Measurements from ENCODE around the gene CCDC33.

CCDC33 gene

GRCh38 chr15:74294010-74294409 lies 57.9 kb downstream of the CCDC33 start:
- Histone ChIP-seq H3K4me1 (peaks cover 6% of the 10 kb centered on the region), H3K9me3 (no peaks in the 10 kb centered on the region), H4K20me1 (peaks cover 40% of the 10 kb centered on the region; the same call in 1 of the 2 replicates), H3K27ac (no peak overlapping the region), H3K27me3 (no peaks in the 10 kb centered on the region), H3K9ac (no peak overlapping the region), H3K4me3 (no peak overlapping the region), H3K36me3 (no peaks in the 10 kb centered on the region), H3K4me2 (no peak overlapping the region)
- no peak for TF ChIP-seq Cebpa-rat (IDR thresholded peaks at IDR 0.05)

- no peaks in the 10 kb centered on the region for H3K9me3 ChIP-seq
- H3K4me2 ChIP-seq, result no peak overlapping the region
- H3K9ac ChIP-seq, result no peak overlapping the region
- H3K27ac ChIP-seq, result no peak overlapping the region
- no peak for TF ChIP-seq Cebpa-rat (IDR thresholded peaks at IDR 0.05)
- no peaks in the 10 kb centered on the region for H3K36me3 ChIP-seq
- H4K20me1 ChIP-seq, result peaks cover 25% of the 10 kb centered on the region; the same call in 1 of the 2 replicates
- H3K27me3 ChIP-seq, result no peaks in the 10 kb centered on the region
- peaks cover 6% of the 10 kb centered on the region for H3K4me1 ChIP-seq
- no peak overlapping the region for H3K4me3 ChIP-seq
Measured at GRCh38 chr15:74295800-74296199, 59.7 kb downstream of the CCDC33 start.

GRCh38 chr15:74297887-74298286 lies 61.8 kb downstream of the CCDC33 start:
- no peak for TF ChIP-seq Cebpa-rat (IDR thresholded peaks at IDR 0.05)
- H3K27ac ChIP-seq, result no peak overlapping the region
- no peak overlapping the region for H3K9ac ChIP-seq
- H4K20me1 ChIP-seq, result peaks cover 7% of the 10 kb centered on the region; the same call in 1 of the 2 replicates
- no peak overlapping the region for H3K4me2 ChIP-seq
- no peaks in the 10 kb centered on the region for H3K4me1 ChIP-seq
- no peaks in the 10 kb centered on the region for H3K36me3 ChIP-seq
- no peak overlapping the region for H3K4me3 ChIP-seq
- H3K9me3 ChIP-seq, result no peaks in the 10 kb centered on the region
- H3K27me3 ChIP-seq, result no peaks in the 10 kb centered on the region

GRCh38 chr15:74300057-74300795 lies 64.1 kb downstream of the CCDC33 start:
- Histone ChIP-seq H3K27me3 (no peaks in the 10 kb centered on the region), H3K4me2 (no peak overlapping the region), H4K20me1 (peaks cover 4% of the 10 kb centered on the region; the same call in 1 of the 2 replicates), H3K4me3 (no peak overlapping the region), H3K9me3 (no peaks in the 10 kb centered on the region), H3K36me3 (no peaks in the 10 kb centered on the region), H3K27ac (no peak overlapping the region), H3K9ac (no peak overlapping the region), H3K4me1 (no peaks in the 10 kb centered on the region)
- no peak for TF ChIP-seq Cebpa-rat (IDR thresholded peaks at IDR 0.05)

GRCh38 chr15:74301583-74302361 lies 65.6 kb downstream of the CCDC33 start:
- Histone ChIP-seq H3K4me2 (no peak overlapping the region), H3K4me3 (no peak overlapping the region), H3K4me1 (no peaks in the 10 kb centered on the region), H3K9me3 (no peaks in the 10 kb centered on the region), H4K20me1 (peaks cover 4% of the 10 kb centered on the region; the same call in 1 of the 2 replicates), H3K36me3 (no peaks in the 10 kb centered on the region), H3K9ac (no peak overlapping the region), H3K27ac (no peak overlapping the region), H3K27me3 (no peaks in the 10 kb centered on the region)
- no peak for TF ChIP-seq Cebpa-rat (IDR thresholded peaks at IDR 0.05)

- no peak overlapping the region for H3K27ac ChIP-seq
Measured at GRCh38 chr15:74302821-74303359, 66.8 kb downstream of the CCDC33 start.

GRCh38 chr15:74303741-74304309 lies 67.7 kb downstream of the CCDC33 start:
- TF ChIP-seq Cebpa-rat (IDR thresholded peaks at IDR 0.05), result no peak
- no peak overlapping the region for H3K4me3 ChIP-seq
- H3K27me3 ChIP-seq, result no peaks in the 10 kb centered on the region
- H3K4me2 ChIP-seq, result no peak overlapping the region
- no peaks in the 10 kb centered on the region for H3K36me3 ChIP-seq
- H3K9me3 ChIP-seq, result no peaks in the 10 kb centered on the region
- peaks cover 4% of the 10 kb centered on the region; the same call in 1 of the 2 replicates for H4K20me1 ChIP-seq
- no peak overlapping the region for H3K27ac ChIP-seq
- no peak overlapping the region for H3K9ac ChIP-seq
- H3K4me1 ChIP-seq, result no peaks in the 10 kb centered on the region

More at GRCh38 chr15:74302821-74303359, 66.8 kb downstream of the CCDC33 start:
- Histone ChIP-seq H3K4me1 (no peaks in the 10 kb centered on the region), H4K20me1 (peaks cover 4% of the 10 kb centered on the region; the same call in 1 of the 2 replicates), H3K36me3 (no peaks in the 10 kb centered on the region), H3K4me2 (no peak overlapping the region), H3K9me3 (no peaks in the 10 kb centered on the region), H3K27me3 (no peaks in the 10 kb centered on the region), H3K9ac (no peak overlapping the region), H3K4me3 (no peak overlapping the region)
- no peak for TF ChIP-seq Cebpa-rat (IDR thresholded peaks at IDR 0.05)

GRCh38 chr15:74304431-74304830 lies 68.3 kb downstream of the CCDC33 start:
- H3K4me2 ChIP-seq, result no peak overlapping the region
- no peaks in the 10 kb centered on the region for H3K4me1 ChIP-seq
- H3K27ac ChIP-seq, result no peak overlapping the region

GRCh38 chr15:74305687-74306086 lies 69.6 kb downstream of the CCDC33 start:
- H3K27ac ChIP-seq, result no peak overlapping the region
- H3K4me2 ChIP-seq, result no peak overlapping the region
- H3K27me3 ChIP-seq, result 0 out of 2 replicates have a peak, but pooled peaks cover 4% of the 10 kb centered on the region
- H3K9me3 ChIP-seq, result no peaks in the 10 kb centered on the region
- TF ChIP-seq Cebpa-rat (IDR thresholded peaks at IDR 0.05), result no peak
- H3K4me1 ChIP-seq, result no peaks in the 10 kb centered on the region
- H3K36me3 ChIP-seq, result no peaks in the 10 kb centered on the region
- peaks cover 4% of the 10 kb centered on the region; the same call in 1 of the 2 replicates for H4K20me1 ChIP-seq
- H3K9ac ChIP-seq, result no peak overlapping the region
- no peak overlapping the region for H3K4me3 ChIP-seq

More at GRCh38 chr15:74304431-74304830, 68.3 kb downstream of the CCDC33 start:
- Histone ChIP-seq H3K9me3 (no peaks in the 10 kb centered on the region), H3K9ac (no peak overlapping the region), H3K27me3 (0 out of 2 replicates have a peak, but pooled peaks cover 1% of the 10 kb centered on the region), H4K20me1 (peaks cover 4% of the 10 kb centered on the region; the same call in 1 of the 2 replicates), H3K36me3 (no peaks in the 10 kb centered on the region), H3K4me3 (no peak overlapping the region)
- no peak for TF ChIP-seq Cebpa-rat (IDR thresholded peaks at IDR 0.05)

All from BLaER1 (cell line).